ENCODE results near the gene TSPAN18.
"Not testable (repeated sequence)": the region's sequence is repeated elsewhere in the genome, so short reads cannot be mapped to it uniquely, and the experiment has no call there.

TSPAN18 gene

DNA sequence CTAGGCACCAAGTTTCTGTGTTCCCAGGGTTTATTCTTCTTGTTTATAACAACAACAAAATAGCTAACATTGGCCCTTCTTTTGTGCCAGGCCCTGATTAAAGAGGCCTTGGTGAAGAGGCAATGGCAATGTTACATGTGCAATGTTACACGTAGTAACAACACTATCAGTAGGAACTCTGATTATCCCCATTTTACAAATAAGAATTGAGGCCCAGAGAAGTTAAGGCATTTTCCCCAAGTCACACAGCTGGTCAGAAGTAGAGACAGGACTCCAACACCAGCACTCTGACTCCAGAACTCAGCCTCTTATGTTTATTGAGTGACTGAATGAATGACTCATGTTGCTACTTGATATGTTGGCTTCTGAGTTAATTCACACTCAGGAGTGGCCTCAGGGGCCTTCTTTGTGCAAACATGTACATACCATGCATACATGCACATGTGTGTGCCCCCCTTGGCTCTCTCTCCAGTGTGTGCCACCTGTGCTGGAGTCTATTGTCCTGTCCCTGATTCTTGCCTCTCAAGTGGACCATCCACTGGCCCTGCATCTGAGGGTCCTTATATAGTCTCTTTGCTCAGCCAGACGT is 125.5 kb downstream of the TSPAN18 start:
- no peak for DNase-seq

DNA sequence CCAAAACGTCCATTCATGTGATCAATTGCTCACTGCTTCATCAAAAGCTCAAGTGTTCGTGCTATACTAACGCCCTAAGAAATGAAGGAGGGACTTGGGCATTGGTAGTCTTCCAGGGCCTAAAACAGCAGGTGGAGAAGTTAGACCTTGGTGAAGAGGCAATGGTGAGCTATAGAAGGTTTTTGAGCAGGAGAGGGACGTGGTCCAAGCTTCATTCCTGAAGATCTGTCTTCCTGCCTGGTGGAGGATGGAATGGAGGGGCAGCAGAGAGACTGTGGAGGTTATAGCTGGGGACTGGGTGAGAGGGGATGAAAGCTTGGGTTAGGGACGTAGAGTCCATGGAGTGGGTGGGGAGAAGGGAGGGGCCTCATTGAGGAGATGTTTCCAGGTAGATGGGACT is 126.2 kb downstream of the TSPAN18 start:
- no peak for DNase-seq

DNA sequence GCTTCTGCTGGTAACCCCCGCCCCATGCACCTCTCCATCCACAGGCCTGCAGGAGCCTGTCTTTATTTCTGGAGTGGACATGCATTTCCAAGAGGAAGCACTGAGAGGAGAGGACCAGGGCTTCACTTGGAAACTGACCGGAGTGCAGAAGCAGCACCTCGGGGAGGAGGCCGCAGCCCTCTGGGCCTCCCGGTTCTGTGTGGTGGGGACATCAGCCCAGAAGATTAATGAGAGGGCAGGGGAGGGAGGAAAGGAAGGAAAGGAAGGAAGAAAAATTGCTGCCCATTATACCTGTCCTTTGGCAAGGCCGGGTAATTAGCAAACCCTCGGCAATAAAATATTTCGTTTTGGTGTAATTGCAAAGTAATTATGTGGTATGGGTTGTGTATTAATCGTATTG is 126.9 kb downstream of the TSPAN18 start:
- no peak for DNase-seq

DNA sequence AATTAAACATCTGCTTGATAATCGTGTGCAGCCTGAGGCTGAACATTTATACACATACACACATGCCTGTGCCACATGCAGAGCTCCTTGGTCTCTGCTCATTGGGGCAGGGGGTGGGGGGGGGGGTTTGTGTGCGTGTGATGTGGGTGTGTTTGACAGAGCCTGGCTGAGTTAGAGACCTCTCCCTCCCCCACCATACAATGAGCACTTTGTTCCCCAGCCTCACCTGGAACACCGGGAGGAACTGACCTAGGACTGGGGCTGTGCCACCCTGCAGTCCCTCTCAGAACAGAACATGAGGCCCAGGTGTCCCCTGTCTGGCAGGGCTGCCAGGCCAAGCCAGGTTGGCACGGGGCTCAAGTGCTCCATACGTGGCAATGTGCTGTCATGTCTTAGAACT is 127.3 kb downstream of the TSPAN18 start:
- no peak for DNase-seq

DNA sequence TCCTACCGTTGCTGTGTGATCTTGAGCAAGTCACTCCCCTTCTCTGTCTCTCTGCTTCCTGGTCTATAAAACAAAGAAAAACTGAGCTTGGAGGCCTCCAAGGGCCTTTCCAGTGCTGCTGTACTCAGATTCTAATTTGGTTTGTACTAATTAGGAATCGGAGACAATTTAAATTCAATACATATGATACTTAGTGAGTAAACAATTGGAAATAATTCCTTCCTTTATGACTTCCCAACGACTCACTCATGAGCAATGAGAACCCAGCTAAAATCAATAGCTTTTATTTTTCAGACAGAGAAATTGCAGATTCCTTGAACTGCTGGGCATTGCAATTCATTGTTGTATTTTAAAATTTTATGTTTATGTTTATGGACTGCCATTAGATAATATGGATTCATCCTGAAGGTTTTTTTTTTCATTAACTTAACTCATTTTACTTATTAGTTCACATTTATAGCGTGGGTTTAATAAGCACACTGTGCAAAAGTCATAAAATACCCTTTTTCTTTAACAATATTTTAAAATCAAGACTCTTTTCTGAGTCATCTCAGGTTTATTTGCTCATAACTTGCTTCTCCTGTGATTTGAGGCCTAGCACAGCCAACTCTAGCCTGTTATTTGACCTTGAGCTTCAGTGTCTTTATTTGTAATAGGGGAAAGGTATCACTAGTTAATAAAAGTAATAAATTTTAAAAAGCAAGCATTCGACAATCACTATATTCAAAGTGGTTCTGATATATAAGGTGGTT is 128.2 kb downstream of the TSPAN18 start:
- DNase-seq, result no peak

DNA sequence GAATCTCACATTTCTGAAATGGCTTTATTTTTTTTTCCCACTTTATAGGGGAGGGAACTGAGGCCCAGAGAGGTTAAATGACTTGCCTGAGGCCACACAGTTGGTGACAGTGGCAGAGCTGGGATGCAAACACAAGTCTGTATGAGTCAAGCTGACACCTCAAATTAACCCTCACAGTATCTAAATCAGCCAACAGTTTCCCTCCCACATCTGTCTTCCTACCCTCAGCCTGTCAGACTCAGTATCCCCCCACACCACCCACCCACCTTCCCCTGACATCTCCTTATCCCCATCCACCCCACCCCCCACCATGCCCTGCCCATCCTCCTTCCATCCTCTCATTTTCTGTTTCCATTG is 128.7 kb downstream of the TSPAN18 start:
- no peak for DNase-seq

DNA sequence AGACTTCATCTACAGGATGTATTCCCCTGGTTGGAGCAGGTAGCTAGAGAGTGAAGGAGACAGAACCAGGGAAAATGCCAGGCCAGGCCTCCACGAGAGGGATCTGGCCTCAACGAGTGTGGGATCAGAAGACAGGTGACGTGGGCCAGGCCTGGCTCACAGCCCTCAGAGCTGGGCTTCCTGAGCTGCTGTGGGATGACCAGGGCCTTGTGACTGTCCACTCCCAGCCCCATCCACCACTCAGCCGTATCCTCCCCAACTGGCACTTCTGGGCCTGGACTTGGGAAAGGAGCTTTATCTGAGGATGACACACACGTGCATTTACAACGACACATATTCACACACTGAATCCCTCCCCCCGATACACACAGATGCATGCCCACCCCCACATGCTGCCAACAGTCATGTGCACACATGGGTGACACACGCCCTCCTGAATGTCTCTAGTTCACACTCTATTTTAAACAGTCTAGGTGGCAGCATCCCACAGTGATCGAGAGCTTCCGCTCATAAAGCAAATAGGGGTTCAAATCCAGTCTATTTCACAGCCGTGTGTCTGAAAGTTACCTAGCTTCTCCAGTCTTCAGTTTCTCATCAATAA is 130.8 kb downstream of the TSPAN18 start:
- no peak for DNase-seq

DNA sequence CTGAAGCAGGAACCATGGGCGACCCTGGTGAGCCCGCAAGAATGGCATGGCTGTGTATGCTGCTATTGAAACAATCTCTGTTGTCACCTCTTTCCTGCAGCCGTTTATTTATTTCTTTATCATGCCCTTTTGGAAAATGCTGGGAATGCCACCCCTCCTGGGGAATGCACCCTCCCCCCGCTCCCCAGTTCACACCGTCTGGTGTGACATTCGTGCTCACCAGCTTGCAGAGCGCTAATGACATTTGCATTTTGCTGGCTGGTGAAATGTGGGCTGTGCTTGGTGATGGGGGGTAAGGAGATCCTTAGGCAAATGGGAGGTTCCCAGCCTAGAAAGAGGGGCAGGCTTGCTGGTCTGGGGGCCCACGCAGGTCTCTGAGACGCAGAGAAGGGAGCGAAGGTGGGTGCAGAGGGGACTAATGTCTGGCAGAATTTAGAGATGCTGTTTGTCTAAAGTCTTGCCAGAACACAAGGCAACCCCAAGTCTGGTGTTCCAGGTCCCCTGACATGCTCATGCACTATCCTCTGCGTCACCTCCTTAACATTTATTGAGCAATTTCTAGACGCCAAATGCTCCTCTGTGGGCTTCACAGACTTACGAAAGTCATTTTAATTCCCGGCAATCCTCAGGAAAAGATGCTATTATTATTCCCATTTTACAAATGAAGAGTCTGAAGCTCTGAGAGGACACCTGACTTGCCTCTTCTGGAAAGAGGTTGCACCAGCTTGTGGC is 132.2 kb downstream of the TSPAN18 start:
- no peak for DNase-seq

DNA sequence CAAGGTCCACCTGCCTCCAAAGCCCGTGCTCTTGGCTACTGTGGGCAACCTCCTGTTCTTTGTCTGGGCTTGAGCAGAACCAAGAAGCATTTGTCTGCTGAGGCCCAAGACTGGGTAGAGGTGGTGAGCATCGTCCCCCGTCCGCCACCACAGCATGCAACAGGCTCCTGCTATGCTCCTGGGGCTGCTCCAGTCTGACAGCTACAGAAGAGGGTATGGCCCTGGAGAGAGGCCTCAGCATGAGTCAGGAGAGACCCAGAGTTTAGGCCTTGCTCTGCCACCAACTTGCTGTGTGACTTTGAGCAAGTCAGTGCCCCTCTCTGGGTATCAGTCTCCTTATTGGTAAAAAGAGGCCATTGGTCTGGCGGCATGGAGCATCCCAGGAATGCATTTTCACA is 132.8 kb downstream of the TSPAN18 start:
- peak; percentile 10 for DNase-seq

DNA sequence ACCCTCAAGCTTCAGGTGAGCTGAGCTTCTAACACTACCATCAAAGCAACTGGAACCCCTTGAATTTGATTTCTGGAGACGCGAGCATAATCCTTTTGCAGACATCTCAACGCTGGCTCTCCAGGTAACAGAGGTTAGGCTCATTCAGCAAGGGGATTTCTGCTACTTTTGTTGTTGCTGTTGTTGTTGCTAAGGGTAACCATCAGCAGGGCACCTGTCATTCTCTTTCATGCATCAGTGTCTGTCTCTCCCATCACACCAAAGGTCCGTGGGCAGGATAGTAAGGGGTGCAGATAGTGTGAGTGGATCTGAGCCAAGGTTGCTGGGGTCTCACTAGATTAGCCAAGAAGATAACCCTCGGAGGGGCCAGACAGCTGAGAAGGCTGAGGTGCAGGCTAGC is 133.6 kb downstream of the TSPAN18 start:
- no peak for DNase-seq

DNA sequence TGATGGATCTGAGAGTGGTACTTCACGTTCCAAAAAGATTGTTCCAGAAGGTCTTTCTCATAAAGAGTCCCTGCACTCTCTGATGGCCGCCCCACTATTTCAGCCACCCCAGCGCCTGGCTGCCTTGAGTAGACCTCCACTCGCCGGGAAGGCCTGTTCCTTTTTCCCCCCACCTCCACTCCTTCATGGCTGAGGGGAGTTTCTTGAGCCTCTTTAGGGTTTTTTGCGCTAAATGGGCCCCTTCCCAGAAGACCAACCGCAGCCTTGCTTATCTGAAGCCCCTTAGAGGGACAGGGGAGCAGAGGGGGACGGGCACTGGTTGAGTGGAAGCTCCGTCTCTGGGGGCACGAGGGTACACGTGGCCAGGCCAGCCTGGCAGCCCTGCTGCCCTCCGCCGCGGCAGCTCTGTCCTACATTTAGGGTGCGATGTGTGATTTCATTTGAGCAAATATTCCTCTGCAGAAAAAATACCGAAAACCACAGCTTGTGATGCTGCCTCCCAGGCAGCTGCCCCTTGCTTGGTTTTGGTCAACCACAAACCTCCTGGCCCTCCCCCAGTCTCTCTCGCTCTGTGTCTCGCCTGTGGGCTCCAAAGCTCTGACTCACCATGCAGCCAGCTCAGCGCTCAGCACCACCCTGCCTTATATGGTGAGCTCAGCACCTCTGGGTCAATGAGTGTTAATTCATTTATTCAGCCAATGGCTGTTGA is 135.2 kb downstream of the TSPAN18 start:
- peak; percentile 90 for DNase-seq

DNA sequence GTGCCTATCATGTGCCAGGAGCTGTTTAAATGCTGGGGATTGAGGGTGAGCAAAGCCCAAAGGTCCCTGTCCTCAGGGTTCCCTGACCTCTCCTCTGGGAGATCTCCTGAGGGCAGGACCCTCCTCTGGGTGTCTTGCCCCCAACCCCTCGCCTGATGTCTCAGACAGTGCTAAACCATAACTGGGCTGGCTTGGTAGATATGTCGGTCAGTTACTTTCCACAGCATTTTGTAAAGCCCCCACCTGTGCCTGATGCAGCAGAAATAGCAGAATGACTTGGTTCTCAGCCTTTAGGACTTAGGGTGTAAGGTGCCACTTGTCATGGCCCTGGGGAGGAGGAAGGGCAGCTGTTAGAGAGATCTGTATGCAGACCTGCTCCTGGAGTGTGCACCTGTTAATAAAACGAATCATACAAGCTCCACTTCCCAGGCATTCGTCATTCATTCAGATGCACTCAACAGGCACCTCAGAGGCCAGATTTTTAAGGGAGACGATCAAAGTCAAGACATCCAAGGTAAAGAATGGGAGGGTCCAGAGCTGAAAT is 135.9 kb downstream of the TSPAN18 start:
- no peak for DNase-seq

DNA sequence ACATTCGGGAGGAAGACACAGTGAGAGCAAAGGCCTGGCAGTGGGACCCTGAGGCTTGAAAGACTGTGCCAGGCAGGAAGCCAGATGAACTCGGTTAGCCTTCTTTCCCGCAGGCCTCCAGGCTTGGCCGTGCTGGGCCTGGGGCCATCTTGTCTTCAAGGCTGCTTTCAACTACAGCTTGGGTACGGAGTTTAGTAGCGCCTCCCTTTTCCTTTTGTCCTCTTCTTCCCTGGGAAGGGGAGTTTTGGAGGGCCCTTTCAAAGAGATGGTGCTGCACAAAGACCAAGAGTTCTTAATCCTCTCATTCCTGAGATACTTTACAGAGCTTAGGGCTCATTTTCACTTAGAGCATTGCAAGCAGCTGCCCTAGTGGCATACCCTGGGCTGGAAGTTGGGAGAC is 136.5 kb downstream of the TSPAN18 start:
- no peak for DNase-seq

DNA sequence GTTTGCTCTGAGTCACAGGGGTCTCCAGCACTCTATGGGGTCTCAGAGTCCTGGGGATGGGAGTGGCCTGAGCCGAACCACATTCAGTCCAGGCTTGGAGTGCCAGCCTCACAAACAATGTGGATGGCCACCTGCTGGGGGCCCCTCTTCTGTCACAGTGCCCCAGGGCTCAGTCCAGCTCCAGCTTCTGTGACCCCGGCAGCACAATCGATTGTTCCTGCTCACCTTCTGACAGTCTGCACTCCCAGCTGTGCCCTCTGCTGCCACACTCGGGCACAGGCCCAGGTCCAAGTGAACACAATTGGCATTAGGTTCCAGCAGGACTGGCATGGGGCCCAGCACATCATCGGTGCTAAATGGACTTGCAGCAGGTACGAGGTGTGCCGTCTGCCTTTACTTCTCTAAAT is 139.1 kb downstream of the TSPAN18 start:
- no peak for DNase-seq

DNA sequence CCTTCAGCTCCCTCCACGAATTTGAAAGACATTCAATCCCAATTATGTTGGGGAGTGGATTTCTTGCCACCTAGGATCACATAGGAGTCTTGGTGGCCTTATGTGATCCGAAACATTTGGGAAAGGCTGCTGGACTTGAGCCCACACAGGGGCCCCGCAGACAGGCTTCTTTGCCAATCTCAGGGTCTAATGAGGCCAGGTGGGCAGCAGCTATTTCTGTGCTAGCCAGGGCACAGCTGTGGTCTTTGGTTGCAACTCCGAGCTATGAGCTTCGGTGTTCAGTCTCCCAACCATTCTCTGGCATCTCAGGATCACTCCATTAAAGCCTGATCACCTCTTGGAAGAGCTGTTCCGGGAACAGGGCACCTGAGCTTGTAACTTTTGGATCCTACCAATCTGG is 139.5 kb downstream of the TSPAN18 start:
- DNase-seq, result no peak

DNA sequence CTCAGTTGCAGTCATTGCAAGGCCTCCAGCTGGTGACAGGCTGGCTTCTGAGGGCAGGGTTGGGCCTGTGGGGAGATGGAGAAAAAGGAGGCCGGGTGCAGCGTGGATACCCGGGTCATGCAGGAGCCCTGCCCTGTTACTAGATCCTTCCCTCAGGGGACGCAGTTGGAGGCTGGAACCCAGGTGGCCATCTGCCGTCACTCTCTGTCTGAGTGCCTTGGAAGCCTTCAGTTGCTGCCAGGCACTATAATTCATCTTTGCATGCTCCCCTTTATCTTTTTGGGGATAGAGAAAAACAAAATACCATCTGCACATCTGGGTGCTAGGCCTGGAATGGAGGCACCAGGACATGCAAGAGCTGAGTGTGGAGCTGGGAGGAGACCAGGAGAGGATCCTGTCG is 141.3 kb downstream of the TSPAN18 start:
- no peak for DNase-seq

DNA sequence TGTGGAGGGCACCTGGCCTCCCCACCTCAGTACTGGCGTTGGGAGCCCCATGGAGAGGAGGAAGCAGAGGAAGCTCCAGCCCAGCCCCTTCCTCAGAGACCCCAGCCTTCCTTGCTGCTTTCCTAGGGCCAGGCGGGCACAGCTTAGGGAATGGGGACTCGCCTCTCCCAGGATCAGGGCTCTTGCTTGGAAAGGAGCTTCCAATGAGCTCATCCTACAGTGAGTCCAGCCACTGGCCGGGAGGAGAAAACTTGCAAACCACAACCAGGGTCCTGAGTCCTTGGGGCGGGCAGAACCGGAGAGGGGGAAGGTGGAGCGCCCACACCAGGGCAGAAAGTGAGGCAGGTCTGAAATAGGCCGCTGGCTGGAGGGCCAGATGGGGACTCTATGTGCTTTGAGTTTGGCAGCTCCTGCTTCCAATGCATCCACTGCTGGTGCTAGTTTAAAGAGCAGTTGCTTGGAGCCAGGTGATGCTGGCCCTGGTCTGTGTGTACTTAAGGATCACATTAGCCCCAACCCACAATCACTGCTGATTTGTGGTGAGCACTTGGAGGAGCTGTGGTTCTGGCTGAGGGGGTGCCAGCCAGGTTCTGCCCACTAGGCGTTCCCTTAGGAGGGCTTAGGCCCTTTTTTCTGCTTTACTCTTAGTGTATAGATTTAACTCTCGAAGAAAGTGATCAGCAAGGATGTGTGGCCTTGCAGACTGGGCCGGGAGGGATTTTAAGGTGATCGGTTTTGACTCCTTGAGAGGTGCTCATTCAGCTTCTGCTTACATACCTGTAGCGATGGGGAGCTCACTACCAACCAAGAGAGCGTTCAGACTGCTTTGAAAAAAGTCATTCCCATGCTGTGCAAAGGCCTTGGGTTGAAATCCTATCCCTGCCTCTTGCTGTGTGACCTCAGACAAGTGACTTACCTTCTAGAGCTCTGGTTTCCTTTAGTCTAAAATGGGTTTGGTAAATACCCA is 142.0 kb downstream of the TSPAN18 start:
- DNase-seq, result peak; percentile 55

DNA sequence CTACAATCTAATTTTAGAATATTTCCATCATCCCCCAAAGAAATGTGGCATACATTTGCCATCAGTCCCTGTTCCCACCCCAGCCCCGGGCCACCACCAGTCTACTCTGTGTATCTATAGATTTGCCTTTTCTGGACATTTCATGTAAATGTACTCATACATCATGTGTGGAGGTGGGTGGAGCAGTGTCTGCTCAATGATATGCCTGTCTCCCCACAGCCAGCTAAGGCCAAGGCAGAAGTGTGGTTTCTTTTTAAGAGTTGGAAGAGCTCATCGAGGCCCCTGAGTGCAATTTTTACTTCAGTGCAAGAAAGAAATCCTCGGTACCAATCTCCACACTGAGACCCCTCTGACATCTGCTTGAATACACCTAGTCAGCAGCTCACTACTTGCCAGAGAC is 143.4 kb downstream of the TSPAN18 start:
- peak; percentile 47 for DNase-seq

DNA sequence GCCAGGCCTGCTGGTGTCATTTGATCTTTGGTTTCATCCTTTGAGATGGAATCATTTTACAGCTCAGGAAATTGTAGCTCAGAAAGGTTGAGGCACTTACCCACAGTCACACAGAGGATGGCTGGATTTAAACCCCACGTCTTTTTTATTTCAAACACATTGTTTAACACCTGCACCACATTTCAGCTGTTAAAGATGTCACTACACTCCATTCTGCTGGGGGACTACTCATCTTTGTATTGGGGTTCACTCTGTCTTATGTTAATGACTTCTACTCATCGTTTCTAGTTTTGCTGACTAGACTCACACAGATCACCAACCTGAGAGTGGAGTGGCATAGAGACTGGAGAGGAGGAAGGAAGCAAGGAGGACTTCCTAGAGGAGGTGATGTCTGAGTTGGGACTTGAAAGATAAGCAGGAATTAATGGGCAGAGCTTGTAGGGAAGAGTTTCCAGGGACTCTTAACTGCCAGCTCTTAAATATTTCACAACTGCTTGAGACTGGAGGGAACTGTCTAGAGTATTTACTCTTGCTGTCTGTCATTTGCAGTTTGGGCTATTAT is 143.9 kb downstream of the TSPAN18 start:
- no peak for DNase-seq

DNA sequence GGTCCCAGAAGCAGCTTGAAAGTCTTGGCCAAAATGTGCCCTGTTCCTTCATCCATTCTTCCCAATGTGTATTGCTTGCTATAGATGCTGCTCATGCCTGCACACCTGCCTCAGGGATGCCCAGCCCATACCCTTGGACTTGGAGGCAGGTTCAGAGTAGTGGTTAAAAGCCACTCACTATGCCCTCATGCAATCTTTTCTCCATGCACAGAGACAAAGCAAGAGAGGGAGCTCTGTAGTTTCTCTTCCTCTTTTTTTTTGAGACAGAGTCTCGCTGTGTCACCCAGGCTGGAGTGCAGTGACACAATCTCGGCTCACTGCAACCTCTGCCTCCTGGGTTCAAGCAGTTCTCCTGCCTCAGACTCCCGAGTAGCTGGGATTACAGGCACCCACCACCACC is 144.9 kb downstream of the TSPAN18 start:
- not testable (repeated sequence) for DNase-seq

DNA sequence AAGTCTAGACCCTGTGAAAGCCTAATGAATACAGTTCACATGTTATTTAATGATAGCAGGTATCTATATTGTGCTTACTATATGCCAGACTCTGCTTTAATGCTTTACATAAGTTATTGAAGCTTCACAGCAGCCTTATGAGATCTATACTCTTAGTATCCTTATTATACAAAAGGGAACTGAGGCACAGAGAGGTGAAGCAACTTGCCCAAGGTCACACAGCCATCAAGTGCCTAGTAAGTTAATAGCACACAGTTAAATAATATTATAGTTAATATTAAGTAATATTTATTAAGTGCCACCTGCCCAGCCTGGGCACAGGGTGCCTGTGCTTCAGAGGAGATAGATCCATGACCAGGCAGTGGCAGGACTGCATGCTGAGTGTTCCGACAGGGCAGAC is 145.8 kb downstream of the TSPAN18 start:
- DNase-seq, result no peak

Measured in femur (tissue), 1 donor.